Activated CD4-positive, alpha-beta T cell treated with anti-CD3 and anti-CD28 coated beads, Interleukin-2, Interleukin-4, amounts not matched to agents 100 ng/mL and 50 ng/mL, durations not matched to agents 16 hours and 8 hours (primary cell): ENCODE data around the gene ASGR2.

Experiments used
- DNase-seq: peaks from one replicate; pipeline ENCODE4 v3.0.0-alpha.2; 2020; ENCODE audit warnings: low spot score

The ASGR2 gene

GRCh38 chr17:7060165-7060891 lies 54.3 kb downstream of the ASGR2 start:
- peak; percentile 50 for DNase-seq

GRCh38 chr17:7058831-7059447 lies 55.7 kb downstream of the ASGR2 start:
- DNase-seq = no peak

- no peak for DNase-seq
Observed at GRCh38 chr17:7056386-7056785, 58.2 kb downstream of the ASGR2 start.
